SK-N-SH treated with all-trans-retinoic acid at 6 μM for 48 hours (cell line): ENCODE measurements around the gene NUTF2.

Experiments
- ATAC-seq: fragments of 200-7000 bp; cut with Tn5 transposase; 3 replicates; pipeline ENCODE4 v1.9.1; 2020; ENCODE audit warnings: mild to moderate bottlenecking, moderate library complexity
- BACH2 ChIP-seq: fragments of 250-450 bp; sonication (Bioruptor Pico); IDR thresholded peaks from 2 replicates; pipeline ENCODE4 v1.9.0; 2021; ENCODE audit warnings: mild to moderate bottlenecking, borderline replicate concordance
- CSDC2 ChIP-seq: fragments of 250-450 bp; sonication (Bioruptor Pico); IDR thresholded peaks from 2 replicates; pipeline ENCODE4 v1.5.0; 2020; ENCODE audit warnings: mild to moderate bottlenecking, moderate library complexity
- GLIS3 ChIP-seq: fragments of 250-450 bp; sonication (Bioruptor Pico); IDR thresholded peaks from 2 replicates; pipeline ENCODE4 v1.5.0; 2020; ENCODE audit warnings: mild to moderate bottlenecking, moderate library complexity
- ISL1 ChIP-seq: fragments of 250-450 bp; sonication (Bioruptor Pico); IDR thresholded peaks from 2 replicates; pipeline ENCODE4 v2.1.2; 2022; ENCODE audit warnings: mild to moderate bottlenecking, moderate library complexity
- OSR1 ChIP-seq: fragments of 250-450 bp; sonication (Bioruptor Pico); IDR thresholded peaks from 2 replicates; pipeline ENCODE4 v1.8.0; 2022; ENCODE audit warnings: moderate library complexity, mild to moderate bottlenecking, inconsistent platforms
- PPARA ChIP-seq: fragments of 250-450 bp; sonication (Bioruptor Pico); IDR thresholded peaks from 2 replicates; pipeline ENCODE4 v1.5.0; 2020; ENCODE audit warnings: mild to moderate bottlenecking, borderline replicate concordance
- RARB ChIP-seq: fragments of 250-450 bp; sonication (Bioruptor Pico); IDR thresholded peaks from 2 replicates; pipeline ENCODE4 v1.8.0; 2021; ENCODE audit warnings: mild to moderate bottlenecking, moderate library complexity
- TCF4 ChIP-seq: fragments of 250-450 bp; sonication (Bioruptor Pico); IDR thresholded peaks from 2 replicates; pipeline ENCODE4 v1.8.0; 2021; ENCODE audit warnings: mild to moderate bottlenecking, moderate library complexity, borderline replicate concordance
- TOX ChIP-seq: fragments of 250-450 bp; sonication (Bioruptor Pico); IDR thresholded peaks from 2 replicates; pipeline ENCODE4 v1.8.0; 2021; ENCODE audit warnings: mild to moderate bottlenecking, moderate library complexity, borderline replicate concordance
- ZC3H10 ChIP-seq: fragments of 250-450 bp; sonication (Bioruptor Pico); IDR thresholded peaks from 2 replicates; pipeline ENCODE4 v1.5.1; 2021; ENCODE audit warnings: mild to moderate bottlenecking, moderate library complexity
- ZFP3 ChIP-seq: fragments of 250-450 bp; sonication (Bioruptor Pico); IDR thresholded peaks from 2 replicates; pipeline ENCODE4 v1.5.0; 2020; ENCODE audit warnings: mild to moderate bottlenecking, moderate library complexity
- ZFP30 ChIP-seq: fragments of 450-650 bp; formaldehyde crosslinking; IDR thresholded peaks from 2 replicates; pipeline ENCODE4 v1.5.0; 2022; ENCODE audit warnings: mild to moderate bottlenecking, moderate library complexity
- ZNF565 ChIP-seq: fragments of 450-650 bp; formaldehyde crosslinking; conservative IDR thresholded peaks from 2 replicates; pipeline ENCODE4 v1.5.0; 2020; ENCODE audit warnings: low read depth, mild to moderate bottlenecking, moderate library complexity
- ZNF70 ChIP-seq: fragments of 450-650 bp; formaldehyde crosslinking; IDR thresholded peaks from 2 replicates; pipeline ENCODE4 v1.5.0; 2020; ENCODE audit warnings: mild to moderate bottlenecking, moderate library complexity
- ZNF8 ChIP-seq: fragments of 450-650 bp; formaldehyde crosslinking; IDR thresholded peaks from 2 replicates; pipeline ENCODE4 v1.5.0; 2020; ENCODE audit warnings: mild to moderate bottlenecking, moderate library complexity
- TF ChIP-seq, protein P1 (sequence below): fragments of 250-450 bp; sonication (Bioruptor Pico); IDR thresholded peaks from 2 replicates; pipeline ENCODE4 v1.8.0; 2021; ENCODE audit warnings: low read depth, mild to moderate bottlenecking, moderate library complexity, borderline replicate concordance
- TF ChIP-seq, protein P2 (sequence below): fragments of 250-450 bp; sonication (Bioruptor Pico); IDR thresholded peaks from 2 replicates; pipeline ENCODE4 v1.8.0; 2020; ENCODE audit warnings: mild to moderate bottlenecking, moderate library complexity, borderline replicate concordance
- TF ChIP-seq, protein P3 (sequence below): fragments of 250-450 bp; sonication (Bioruptor Pico); IDR thresholded peaks from 2 replicates; pipeline ENCODE4 v1.5.1; 2020; ENCODE audit warnings: low read depth, mild to moderate bottlenecking, moderate library complexity
- TF ChIP-seq, protein P4 (sequence below): fragments of 250-450 bp; sonication (Bioruptor Pico); IDR thresholded peaks from 2 replicates; pipeline ENCODE4 v1.5.0; 2020; ENCODE audit warnings: mild to moderate bottlenecking, moderate library complexity
- TF ChIP-seq, protein P5 (sequence below): fragments of 250-450 bp; sonication (Bioruptor Pico); IDR thresholded peaks from 2 replicates; pipeline ENCODE4 v1.5.1; 2021; ENCODE audit warnings: mild to moderate bottlenecking, moderate library complexity

NUTF2 gene

DNA sequence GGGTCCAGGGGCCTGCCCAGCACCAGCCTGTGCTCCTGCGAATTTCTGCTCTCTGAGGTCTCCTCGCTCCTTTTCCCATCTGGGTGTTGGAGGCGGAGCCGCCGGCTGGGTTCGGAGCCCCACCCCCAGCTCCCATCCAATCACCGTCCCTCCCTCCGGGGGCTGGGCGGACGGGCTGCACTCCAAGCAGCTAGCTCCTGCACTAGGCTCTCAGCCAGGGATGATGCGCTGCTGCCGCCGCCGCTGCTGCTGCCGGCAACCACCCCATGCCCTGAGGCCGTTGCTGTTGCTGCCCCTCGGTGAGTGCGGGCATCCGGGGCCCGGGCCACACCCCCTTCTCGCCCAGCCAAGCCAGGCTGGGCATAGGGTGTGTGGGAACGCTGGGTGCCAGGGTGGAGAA, 38.0 kb downstream of the NUTF2 start, which contains the start of gene NRN1L:
NRN1L (plus strand) TSS at position 202 of the 400 bp plus-strand sequence; CDS start at position 221, 19 bp downstream.
- peak; percentile 93 for ATAC-seq
- TF ChIP-seq, protein P1, sequence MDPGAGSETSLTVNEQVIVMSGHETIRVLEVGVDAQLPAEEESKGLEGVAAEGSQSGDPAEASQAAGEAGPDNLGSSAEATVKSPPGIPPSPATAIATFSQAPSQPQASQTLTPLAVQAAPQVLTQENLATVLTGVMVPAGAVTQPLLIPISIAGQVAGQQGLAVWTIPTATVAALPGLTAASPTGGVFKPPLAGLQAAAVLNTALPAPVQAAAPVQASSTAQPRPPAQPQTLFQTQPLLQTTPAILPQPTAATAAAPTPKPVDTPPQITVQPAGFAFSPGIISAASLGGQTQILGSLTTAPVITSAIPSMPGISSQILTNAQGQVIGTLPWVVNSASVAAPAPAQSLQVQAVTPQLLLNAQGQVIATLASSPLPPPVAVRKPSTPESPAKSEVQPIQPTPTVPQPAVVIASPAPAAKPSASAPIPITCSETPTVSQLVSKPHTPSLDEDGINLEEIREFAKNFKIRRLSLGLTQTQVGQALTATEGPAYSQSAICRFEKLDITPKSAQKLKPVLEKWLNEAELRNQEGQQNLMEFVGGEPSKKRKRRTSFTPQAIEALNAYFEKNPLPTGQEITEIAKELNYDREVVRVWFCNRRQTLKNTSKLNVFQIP (CRISPR knock-in tag) = no peak
- no peak for TF ChIP-seq BACH2 (CRISPR knock-in tag)
- no peak for TF ChIP-seq ISL1 (CRISPR knock-in tag)
- no peak for TF ChIP-seq CSDC2
- no peak for TF ChIP-seq OSR1 (CRISPR knock-in tag)
- TF ChIP-seq, protein P2, sequence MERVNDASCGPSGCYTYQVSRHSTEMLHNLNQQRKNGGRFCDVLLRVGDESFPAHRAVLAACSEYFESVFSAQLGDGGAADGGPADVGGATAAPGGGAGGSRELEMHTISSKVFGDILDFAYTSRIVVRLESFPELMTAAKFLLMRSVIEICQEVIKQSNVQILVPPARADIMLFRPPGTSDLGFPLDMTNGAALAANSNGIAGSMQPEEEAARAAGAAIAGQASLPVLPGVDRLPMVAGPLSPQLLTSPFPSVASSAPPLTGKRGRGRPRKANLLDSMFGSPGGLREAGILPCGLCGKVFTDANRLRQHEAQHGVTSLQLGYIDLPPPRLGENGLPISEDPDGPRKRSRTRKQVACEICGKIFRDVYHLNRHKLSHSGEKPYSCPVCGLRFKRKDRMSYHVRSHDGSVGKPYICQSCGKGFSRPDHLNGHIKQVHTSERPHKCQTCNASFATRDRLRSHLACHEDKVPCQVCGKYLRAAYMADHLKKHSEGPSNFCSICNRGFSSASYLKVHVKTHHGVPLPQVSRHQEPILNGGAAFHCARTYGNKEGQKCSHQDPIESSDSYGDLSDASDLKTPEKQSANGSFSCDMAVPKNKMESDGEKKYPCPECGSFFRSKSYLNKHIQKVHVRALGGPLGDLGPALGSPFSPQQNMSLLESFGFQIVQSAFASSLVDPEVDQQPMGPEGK (CRISPR knock-in tag) = no peak
- no peak for TF ChIP-seq RARB
- TF ChIP-seq TCF4 (CRISPR knock-in tag) = no peak
- no peak for TF ChIP-seq ZFP3 (CRISPR knock-in tag)
- TF ChIP-seq ZNF565 (CRISPR knock-in tag) = no peak
- TF ChIP-seq, protein P3, sequence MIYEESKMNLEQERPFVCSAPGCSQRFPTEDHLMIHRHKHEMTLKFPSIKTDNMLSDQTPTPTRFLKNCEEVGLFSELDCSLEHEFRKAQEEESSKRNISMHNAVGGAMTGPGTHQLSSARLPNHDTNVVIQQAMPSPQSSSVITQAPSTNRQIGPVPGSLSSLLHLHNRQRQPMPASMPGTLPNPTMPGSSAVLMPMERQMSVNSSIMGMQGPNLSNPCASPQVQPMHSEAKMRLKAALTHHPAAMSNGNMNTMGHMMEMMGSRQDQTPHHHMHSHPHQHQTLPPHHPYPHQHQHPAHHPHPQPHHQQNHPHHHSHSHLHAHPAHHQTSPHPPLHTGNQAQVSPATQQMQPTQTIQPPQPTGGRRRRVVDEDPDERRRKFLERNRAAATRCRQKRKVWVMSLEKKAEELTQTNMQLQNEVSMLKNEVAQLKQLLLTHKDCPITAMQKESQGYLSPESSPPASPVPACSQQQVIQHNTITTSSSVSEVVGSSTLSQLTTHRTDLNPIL (CRISPR knock-in tag) = no peak
- TF ChIP-seq, all 23 proteins: peak for 0

DNA sequence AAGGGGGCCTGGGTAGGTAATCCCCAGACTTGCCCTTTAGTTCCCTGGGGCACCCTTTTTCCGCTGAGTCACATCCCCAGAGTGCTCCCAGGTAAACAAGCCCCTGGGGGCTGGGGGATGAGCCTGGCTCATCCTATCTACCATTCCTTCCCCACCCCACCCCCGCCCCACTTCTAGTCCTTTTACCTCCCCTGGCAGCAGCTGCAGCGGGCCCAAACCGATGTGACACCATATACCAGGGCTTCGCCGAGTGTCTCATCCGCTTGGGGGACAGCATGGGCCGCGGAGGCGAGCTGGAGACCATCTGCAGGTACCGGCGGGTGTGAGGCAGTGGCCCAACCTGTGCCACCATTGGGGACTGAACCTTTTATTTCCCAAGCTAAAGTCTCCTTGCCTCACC, 38.8 kb downstream of the NUTF2 start:
- no peak for ATAC-seq
- TF ChIP-seq, protein P1 (CRISPR knock-in tag) = no peak
- TF ChIP-seq ZNF8 (CRISPR knock-in tag) = no peak
- TF ChIP-seq, protein P3 (CRISPR knock-in tag) = no peak
- no peak for TF ChIP-seq PPARA (CRISPR knock-in tag)
- no peak for TF ChIP-seq ZFP3 (CRISPR knock-in tag)
- no peak for TF ChIP-seq ZNF565 (CRISPR knock-in tag)
- TF ChIP-seq, all 23 proteins: peak for 0

DNA sequence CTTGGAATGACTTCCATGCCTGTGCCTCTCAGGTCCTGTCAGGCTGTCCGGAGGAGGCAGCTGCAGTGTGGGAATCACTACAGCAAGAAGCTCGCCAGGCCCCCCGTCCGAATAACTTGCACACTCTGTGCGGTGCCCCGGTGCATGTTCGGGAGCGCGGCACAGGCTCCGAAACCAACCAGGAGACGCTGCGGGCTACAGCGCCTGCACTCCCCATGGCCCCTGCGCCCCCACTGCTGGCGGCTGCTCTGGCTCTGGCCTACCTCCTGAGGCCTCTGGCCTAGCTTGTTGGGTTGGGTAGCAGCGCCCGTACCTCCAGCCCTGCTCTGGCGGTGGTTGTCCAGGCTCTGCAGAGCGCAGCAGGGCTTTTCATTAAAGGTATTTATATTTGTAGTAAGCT, 39.2 kb downstream of the NUTF2 start:
- no peak for ATAC-seq
- no peak for TF ChIP-seq RARB
- TF ChIP-seq BACH2 (CRISPR knock-in tag) = no peak
- TF ChIP-seq TOX (CRISPR knock-in tag) = no peak
- TF ChIP-seq CSDC2 = no peak
- TF ChIP-seq, protein P4, sequence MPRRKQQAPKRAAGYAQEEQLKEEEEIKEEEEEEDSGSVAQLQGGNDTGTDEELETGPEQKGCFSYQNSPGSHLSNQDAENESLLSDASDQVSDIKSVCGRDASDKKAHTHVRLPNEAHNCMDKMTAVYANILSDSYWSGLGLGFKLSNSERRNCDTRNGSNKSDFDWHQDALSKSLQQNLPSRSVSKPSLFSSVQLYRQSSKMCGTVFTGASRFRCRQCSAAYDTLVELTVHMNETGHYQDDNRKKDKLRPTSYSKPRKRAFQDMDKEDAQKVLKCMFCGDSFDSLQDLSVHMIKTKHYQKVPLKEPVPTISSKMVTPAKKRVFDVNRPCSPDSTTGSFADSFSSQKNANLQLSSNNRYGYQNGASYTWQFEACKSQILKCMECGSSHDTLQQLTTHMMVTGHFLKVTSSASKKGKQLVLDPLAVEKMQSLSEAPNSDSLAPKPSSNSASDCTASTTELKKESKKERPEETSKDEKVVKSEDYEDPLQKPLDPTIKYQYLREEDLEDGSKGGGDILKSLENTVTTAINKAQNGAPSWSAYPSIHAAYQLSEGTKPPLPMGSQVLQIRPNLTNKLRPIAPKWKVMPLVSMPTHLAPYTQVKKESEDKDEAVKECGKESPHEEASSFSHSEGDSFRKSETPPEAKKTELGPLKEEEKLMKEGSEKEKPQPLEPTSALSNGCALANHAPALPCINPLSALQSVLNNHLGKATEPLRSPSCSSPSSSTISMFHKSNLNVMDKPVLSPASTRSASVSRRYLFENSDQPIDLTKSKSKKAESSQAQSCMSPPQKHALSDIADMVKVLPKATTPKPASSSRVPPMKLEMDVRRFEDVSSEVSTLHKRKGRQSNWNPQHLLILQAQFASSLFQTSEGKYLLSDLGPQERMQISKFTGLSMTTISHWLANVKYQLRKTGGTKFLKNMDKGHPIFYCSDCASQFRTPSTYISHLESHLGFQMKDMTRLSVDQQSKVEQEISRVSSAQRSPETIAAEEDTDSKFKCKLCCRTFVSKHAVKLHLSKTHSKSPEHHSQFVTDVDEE (CRISPR knock-in tag) = no peak
- TF ChIP-seq, protein P1 (CRISPR knock-in tag) = no peak
- TF ChIP-seq ZFP30 = no peak
- no peak for TF ChIP-seq ZNF70 (CRISPR knock-in tag)
- no peak for TF ChIP-seq OSR1 (CRISPR knock-in tag)
- TF ChIP-seq GLIS3 (CRISPR knock-in tag) = no peak
- no peak for TF ChIP-seq ZC3H10
- TF ChIP-seq, protein P3 (CRISPR knock-in tag) = no peak
- TF ChIP-seq, protein P5, sequence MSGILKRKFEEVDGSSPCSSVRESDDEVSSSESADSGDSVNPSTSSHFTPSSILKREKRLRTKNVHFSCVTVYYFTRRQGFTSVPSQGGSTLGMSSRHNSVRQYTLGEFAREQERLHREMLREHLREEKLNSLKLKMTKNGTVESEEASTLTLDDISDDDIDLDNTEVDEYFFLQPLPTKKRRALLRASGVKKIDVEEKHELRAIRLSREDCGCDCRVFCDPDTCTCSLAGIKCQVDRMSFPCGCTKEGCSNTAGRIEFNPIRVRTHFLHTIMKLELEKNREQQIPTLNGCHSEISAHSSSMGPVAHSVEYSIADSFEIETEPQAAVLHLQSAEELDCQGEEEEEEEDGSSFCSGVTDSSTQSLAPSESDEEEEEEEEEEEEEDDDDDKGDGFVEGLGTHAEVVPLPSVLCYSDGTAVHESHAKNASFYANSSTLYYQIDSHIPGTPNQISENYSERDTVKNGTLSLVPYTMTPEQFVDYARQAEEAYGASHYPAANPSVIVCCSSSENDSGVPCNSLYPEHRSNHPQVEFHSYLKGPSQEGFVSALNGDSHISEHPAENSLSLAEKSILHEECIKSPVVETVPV = no peak
- TF ChIP-seq ZFP3 (CRISPR knock-in tag) = no peak
- no peak for TF ChIP-seq TCF4 (CRISPR knock-in tag)
- no peak for TF ChIP-seq ISL1 (CRISPR knock-in tag)
